ENCODE results near the gene PFDN2.

- TF ChIP-seq EZH2 (IDR thresholded peaks at IDR 0.05; ENCODE audit: insufficient read depth, poor library complexity, severe bottlenecking): no peak
- TF ChIP-seq EZH2phosphoT487 (IDR thresholded peaks at IDR 0.05; ENCODE audit: insufficient read depth, low read depth): no peak
Measured at GRCh38 chr1:161095230-161095629, 22.6 kb downstream of the PFDN2 start.
